GM12878 (cell line): ENCODE data around the gene ITPRIP. TPM values are rescaled to one million over a fixed set of nuclear protein-coding genes. Genes with fewer than 3 reads are reported as not detected.

Experiments used
- ATAC-seq: fragments of 200-7000 bp; cut with Tn5 transposase; 3 replicates; pipeline ENCODE4 v1.9.1; 2020; ENCODE audit warnings: mild to moderate bottlenecking, moderate library complexity
- BruUV-seq: library from RNA; stranded (reverse); fragments of 400-500 nt; replicated peaks from 2 replicates; lab custom pipeline; 2021; lab: Mats Ljungman, UMichigan
- CTCF ChIA-PET: fragments of 300-600 bp; sonication (Branson Sonifier 250); formaldehyde crosslinking; extraction: SDS; loops from one replicate; lab custom pipeline; 2021; ENCODE audit warnings: inconsistent platforms; lab: Yijun Ruan, JAX
- POLR2A ChIA-PET: fragments of 350-600 bp; formaldehyde crosslinking; extraction: SDS; loops from one replicate; lab custom pipeline; 2021; ENCODE audit warnings: inconsistent platforms; lab: Charles Lee
- RAD21 ChIA-PET: fragments of 300-600 bp; sonication (Branson Sonifier 250); formaldehyde crosslinking; loops from one replicate; lab custom pipeline; 2023; ENCODE audit warnings: antibody characterized with exemption; ENCODE audit not compliant: unreplicated experiment; lab: Charles Lee
- SMC1A ChIA-PET: fragments of 300-600 bp; sonication (Branson Sonifier 250); formaldehyde crosslinking; loops from one replicate; lab custom pipeline; 2023; ENCODE audit not compliant: unreplicated experiment, uncharacterized antibody; lab: Charles Lee
- DNase-seq: peaks from one replicate; pipeline ENCODE4 v3.0.0-alpha.2; 2011; ENCODE audit warnings: low read depth, low spot score
- FAIRE-seq: peaks from 3 replicates; lab custom pipeline; 2011; peaks lifted over from hg19 to GRCh38; lab: Jason Lieb, UNC
- H2AFZ ChIP-seq: 2 replicates; pipeline ENCODE4 v1.6.0; 2011; ENCODE audit warnings: low read depth, low read length, control low read depth; ENCODE audit not compliant: control insufficient read depth
- H3K27ac ChIP-seq: 2 replicates; pipeline ENCODE4 v1.5.1; 2011; ENCODE audit warnings: control low read depth; ENCODE audit not compliant: control insufficient read depth, insufficient read depth
- H3K27me3 ChIP-seq, 2 experiments: replicated peaks in 1 of 2; 2 replicates each; pipeline versions ENCODE4 v1.6.0 to v1.6.1; 2011; ENCODE audit warnings: low read length in 1 of 2; ENCODE audit not compliant: control insufficient read depth in 2 of 2, insufficient read depth in 2 of 2
- H3K36me3 ChIP-seq, 2 experiments: 2 replicates each; pipeline ENCODE4 v1.5.1; 2011; ENCODE audit warnings: low read length in 1 of 2; ENCODE audit not compliant: control insufficient read depth in 2 of 2, insufficient read depth in 2 of 2
- H3K4me1 ChIP-seq: 2 replicates; pipeline ENCODE4 v1.6.1; 2011; ENCODE audit warnings: mild to moderate bottlenecking, low read length, moderate library complexity, mixed read lengths; ENCODE audit not compliant: control insufficient read depth, insufficient read depth
- H3K4me2 ChIP-seq: 2 replicates; pipeline ENCODE4 v1.6.0; 2011; ENCODE audit warnings: control low read depth; ENCODE audit not compliant: control insufficient read depth, insufficient read depth
- H3K4me3 ChIP-seq: fragments of 200-600 bp; sonication (generic); 2 replicates; pipeline ENCODE4 v1.5.1; 2016
- H3K79me2 ChIP-seq: 2 replicates; pipeline ENCODE4 v1.6.0; 2011; ENCODE audit warnings: low read length; ENCODE audit not compliant: control insufficient read depth, insufficient read depth
- H3K9ac ChIP-seq: 2 replicates; pipeline ENCODE4 v1.8.0; 2011; ENCODE audit warnings: low read length, control low read depth, mixed read lengths; ENCODE audit not compliant: control insufficient read depth, insufficient read depth
- H3K9me3 ChIP-seq: replicated peaks from 3 replicates; pipeline ENCODE4 v1.5.1; 2011; ENCODE audit warnings: mild to moderate bottlenecking, low read length; ENCODE audit not compliant: control insufficient read depth, insufficient read depth
- H4K20me1 ChIP-seq: 2 replicates; pipeline ENCODE4 v1.6.0; 2011; ENCODE audit not compliant: control insufficient read depth, insufficient read depth
- BCL3 ChIP-seq: IDR thresholded peaks from 2 replicates; pipeline ENCODE4 v1.6.1; 2011; ENCODE audit warnings: borderline replicate concordance, low read depth, mild to moderate bottlenecking, moderate library complexity, low read length; ENCODE audit not compliant: insufficient read depth, poor library complexity, severe bottlenecking
- CEBPB ChIP-seq, 2 experiments: fragments of 150-350 bp in 1 of 2; IDR thresholded peaks; 2 replicates each; pipeline ENCODE4 v1.6.1; 2012 to 2014; ENCODE audit warnings: low read depth in 2 of 2, low read length in 2 of 2, borderline replicate concordance in 1 of 2, inconsistent platforms in 1 of 2
- E2F4 ChIP-seq: IDR thresholded peaks from 2 replicates; pipeline ENCODE4 v1.6.1; 2012; ENCODE audit warnings: low read depth, low read length, improper control_type of control experiment
- ELK1 ChIP-seq: IDR thresholded peaks from 2 replicates; pipeline ENCODE4 v1.6.1; 2012; ENCODE audit warnings: low read depth, low read length, improper control_type of control experiment
- GABPA ChIP-seq: IDR thresholded peaks from 2 replicates; pipeline ENCODE4 v1.6.1; 2014; ENCODE audit warnings: antibody characterized with exemption, low read depth, mild to moderate bottlenecking, inconsistent platforms
- IKZF1 ChIP-seq: fragments of 450-650 bp; conservative IDR thresholded peaks from 2 replicates; pipeline ENCODE4 v1.6.1; 2017; ENCODE audit warnings: antibody characterized with exemption, mild to moderate bottlenecking
- IRF5 ChIP-seq: fragments of 450-650 bp; IDR thresholded peaks from 2 replicates; pipeline ENCODE4 v1.6.1; 2017; ENCODE audit warnings: borderline replicate concordance
- MAX ChIP-seq: IDR thresholded peaks from 2 replicates; pipeline ENCODE4 v1.6.1; 2012; ENCODE audit warnings: low read depth, low read length, improper control_type of control experiment
- NFYA ChIP-seq: IDR thresholded peaks from 2 replicates; pipeline ENCODE4 v1.6.1; 2011; ENCODE audit warnings: low read depth, mild to moderate bottlenecking, low read length, improper control_type of control experiment, borderline replicate concordance
- NR2F1 ChIP-seq: fragments of 450-650 bp; conservative IDR thresholded peaks from 2 replicates; pipeline ENCODE4 v1.6.1; 2017; ENCODE audit warnings: mild to moderate bottlenecking
- PBX3 ChIP-seq: IDR thresholded peaks from 2 replicates; pipeline ENCODE4 v1.6.1; 2011; ENCODE audit warnings: mild to moderate bottlenecking, low read depth, low read length, moderate library complexity; ENCODE audit not compliant: insufficient replicate concordance
- SMC3 ChIP-seq: IDR thresholded peaks from 2 replicates; pipeline ENCODE4 v1.6.1; 2011; ENCODE audit warnings: low read length, improper control_type of control experiment, borderline replicate concordance
- TCF12 ChIP-seq: IDR thresholded peaks from 2 replicates; pipeline ENCODE4 v1.6.1; 2011; ENCODE audit warnings: low read depth, mild to moderate bottlenecking, low read length
- WGBS: methylation state at CpG from one replicate; pipeline ENCODE4 v1.1.6; 2016; ENCODE audit warnings: low lambda C conversion rate; ENCODE audit not compliant: insufficient replicate concordance, insufficient coverage; ENCODE audit errors: missing lambda C conversion rate; 5-methylcytosine and 5-hydroxymethylcytosine counted together
- in situ Hi-C: fragments of 300-500 bp; cut with MboI; formaldehyde crosslinking; loops from 9 replicates; pipeline ENCODE4 v1.14.3; 2018; ENCODE audit warnings: mixed read lengths
- intact Hi-C: fragments of 100-400 bp; cut with micrococcal nuclease; formaldehyde crosslinking; loops from one replicate; pipeline ENCODE4 v1.14.2; 2022; ENCODE audit not compliant: unreplicated experiment
- polyA plus RNA-seq, 11 experiments: library from polyadenylated mRNA; depleted of rRNA in 4 of 11; unstranded in 6 of 11; stranded (reverse) in 5 of 11; fragments of >200 nt; fragmentation: Nextera tagmentation in 4 of 11; fragmentation: Illumina TruSeq in 1 of 11; extraction: Ambion mirVana in 4 of 11; extraction: Trizol in 1 of 11; gene quantifications; 1 replicate in 1 of 11; 2 replicates in 10 of 11; pipeline versions ENCODE4 v1.2.1 to v1.2.3, GENCODE V29; 2011 to 2016; ENCODE audit warnings: inconsistent platforms in 2 of 11, missing spikeins in 2 of 11, low read depth in 1 of 11
- total RNA-seq, 4 experiments: library from RNA; depleted of rRNA in 3 of 4; stranded (reverse); fragments of >200 nt in 3 of 4; fragmentation: Illumina TruSeq in 1 of 4; extraction: Trizol in 1 of 4; gene quantifications; 2 replicates each; pipeline versions ENCODE4 v1.2.1 to v1.2.3, GENCODE V29; 2013 to 2021

ITPRIP gene
- total and polyA plus RNA-seq, 10 of the 15 experiments (the other 5 are each of a cell fraction or from before 2014, with no cell fraction given) = 0.82 to 10.4 (median 5.9) TPM

- Histone ChIP-seq H3K9ac (no peak overlapping the region), H3K27ac (no peak overlapping the region), H3K79me2 (peaks cover 58% of the 10 kb centered on the region), H3K27me3 (no peaks in the 10 kb centered on the region), H3K36me3 (peaks cover 4 to 5% of the 10 kb centered on the region in 2 experiments; a peak in 3 of 4 replicates), H3K4me3 (no peak overlapping the region), H3K4me2 (peak overlapping the region; percentile 88), H3K9me3 (no peaks in the 10 kb centered on the region), H3K4me1 (peaks cover 23% of the 10 kb centered on the region), H2AFZ (no peak overlapping the region), H4K20me1 (peaks cover 22% of the 10 kb centered on the region)
- ChIA-PET RAD21 (interaction anchor here (0.6 to 2.0 kb wide), 7 partner anchors 9 to 75 kb away, joined by 3 to 12 read pairs (median 4); partner anchors contain the start of genes GSTO1 and ITPRIP), POLR2A (interaction anchor here (1.1 to 2.3 kb wide), 2 partner anchors 17 to 21 kb away, joined by 3 to 9 read pairs; no protein-coding TSS in a partner anchor), CTCF (interaction anchor here (0.7 to 4.2 kb wide), 7 partner anchors 8 to 55 kb away, joined by 3 to 30 read pairs (median 8); partner anchors contain the start of genes CFAP58 and ITPRIP), SMC1A (interaction anchor here (0.7 to 2.0 kb wide), 7 partner anchors 8 to 37 kb away, joined by 3 to 8 read pairs (median 5); partner anchors contain the start of gene ITPRIP)
- FAIRE-seq (no peak), ATAC-seq (peak; percentile 5), DNase-seq (no peak)
- in situ Hi-C loops (no loop called here), intact Hi-C loops (loop anchor here (10.0 kb wide), 2 partner anchors 415 to 635 kb away; partner anchors contain the start of gene STN1)
- no TSS peak for BruUV-seq
- no peak for TF ChIP-seq E2F4
- no peak for TF ChIP-seq CEBPB (IDR thresholded peaks at IDR 0.05; ENCODE audit: borderline replicate concordance in 1 of 2, low read depth in 2 of 2, low read length in 2 of 2)
- TF ChIP-seq NR2F1 = no peak
- TF ChIP-seq BCL3 = no peak
- no peak for TF ChIP-seq IKZF1
- TF ChIP-seq NFYA = no peak
- TF ChIP-seq TCF12 = no peak
- no peak for TF ChIP-seq GABPA
- no peak for TF ChIP-seq ELK1
- no peak for TF ChIP-seq MAX
- no peak for TF ChIP-seq SMC3
- no peak for TF ChIP-seq IRF5
- TF ChIP-seq PBX3 = no peak
- 83% methylated on average over 3 of the region's 3 CpGs for WGBS
These were observed 8.5 kb downstream of the ITPRIP start for GRCh38 chr10:104329735-104330134.
